Endodermal cell (in vitro differentiated cells): ENCODE data around the gene C1QC. TPM values are rescaled to one million over a fixed set of nuclear protein-coding genes. Genes with fewer than 3 reads are reported as not detected.

ENCODE experiments used
- DNase-seq: peaks from one replicate; pipeline ENCODE4 v3.0.0-alpha.2; 2017
- H3K27ac ChIP-seq: 2 replicates; pipeline ENCODE4 v1.5.1; 2013; ENCODE audit warnings: mild to moderate bottlenecking, low read depth, low read length, moderate library complexity
- H3K27me3 ChIP-seq: 2 replicates; pipeline ENCODE4 v1.6.1; 2013; ENCODE audit warnings: mild to moderate bottlenecking, low read length, moderate library complexity; ENCODE audit not compliant: insufficient read depth, control insufficient read depth, poor library complexity, severe bottlenecking
- H3K36me3 ChIP-seq: 2 replicates; pipeline ENCODE4 v1.7.0; 2013; ENCODE audit warnings: mild to moderate bottlenecking, low read length, moderate library complexity; ENCODE audit not compliant: control insufficient read depth, insufficient read depth
- H3K4me1 ChIP-seq: one replicate; pipeline ENCODE4 v1.7.0; 2013; ENCODE audit warnings: low read length; ENCODE audit not compliant: control insufficient read depth, insufficient read depth
- H3K4me3 ChIP-seq: 2 replicates; pipeline ENCODE4 v1.5.1; 2013; ENCODE audit warnings: mild to moderate bottlenecking, low read length, moderate library complexity
- H3K9ac ChIP-seq: 2 replicates; pipeline ENCODE4 v1.6.1; 2013; ENCODE audit warnings: mild to moderate bottlenecking, low read length, moderate library complexity; ENCODE audit not compliant: poor library complexity, severe bottlenecking; ENCODE audit errors: extremely low read depth
- H3K9me3 ChIP-seq: 2 replicates; pipeline ENCODE4 v1.6.1; 2013; ENCODE audit warnings: mild to moderate bottlenecking, low read length, moderate library complexity; ENCODE audit not compliant: control insufficient read depth
- H3K27ac Mint-ChIP-seq: 2 replicates; pipeline ENCODE4 v1.8.0; 2020; ENCODE audit warnings: mixed read lengths
- H3K27me3 Mint-ChIP-seq: 2 replicates; pipeline ENCODE4 v1.8.0; 2021; ENCODE audit warnings: mild to moderate bottlenecking, mixed read lengths; ENCODE audit not compliant: insufficient read depth
- H3K36me3 Mint-ChIP-seq: 2 replicates; pipeline ENCODE4 v1.8.0; 2020; ENCODE audit warnings: low read depth, mixed read lengths
- H3K4me1 Mint-ChIP-seq: 2 replicates; pipeline ENCODE4 v1.8.0; 2020; ENCODE audit warnings: mixed read lengths
- H3K4me3 Mint-ChIP-seq: 2 replicates; pipeline ENCODE4 v1.8.0; 2020; ENCODE audit warnings: mild to moderate bottlenecking, moderate library complexity, mixed read lengths
- H3K9me3 Mint-ChIP-seq: 2 replicates; pipeline ENCODE4 v1.8.0; 2020; ENCODE audit warnings: mild to moderate bottlenecking, mixed read lengths
- WGBS, 2 experiments: methylation state at CpG; one replicate each; pipeline versions ENCODE4 v1.1.5 to v1.1.7; 2013; ENCODE audit warnings: missing lambda C conversion rate in 2 of 2, mixed read lengths in 1 of 2; ENCODE audit not compliant: insufficient coverage in 1 of 2, insufficient read length in 1 of 2; 5-methylcytosine and 5-hydroxymethylcytosine counted together
- microRNA-seq: library from miRNA; unstranded; fragments of <30 nt; microRNA quantifications from one replicate; pipeline ENCODE4 v1.2.0, GENCODE V29; 2020; ENCODE audit warnings: borderline microRNAs expressed
- total RNA-seq, 2 donors: library from RNA; stranded (reverse); fragmentation: NEBNext Ultra II Directional in 1 of 2; extraction: Animal tissue kit (Norgen Biotek cat#: 25700) in 1 of 2; gene quantifications; 2 replicates in 1 of 2; 3 replicates in 1 of 2; pipeline ENCODE4 v1.2.1, GENCODE V29; 2021
- TF ChIP-seq, protein P1 (sequence below): fragments of 200-600 bp; sonication (generic); conservative IDR thresholded peaks from 2 replicates; pipeline ENCODE4 v1.5.0; 2021; ENCODE audit warnings: antibody characterized with exemption, mild to moderate bottlenecking

Gene C1QC
- total RNA-seq, 2 donors from 2014 or later = not detected

DNA sequence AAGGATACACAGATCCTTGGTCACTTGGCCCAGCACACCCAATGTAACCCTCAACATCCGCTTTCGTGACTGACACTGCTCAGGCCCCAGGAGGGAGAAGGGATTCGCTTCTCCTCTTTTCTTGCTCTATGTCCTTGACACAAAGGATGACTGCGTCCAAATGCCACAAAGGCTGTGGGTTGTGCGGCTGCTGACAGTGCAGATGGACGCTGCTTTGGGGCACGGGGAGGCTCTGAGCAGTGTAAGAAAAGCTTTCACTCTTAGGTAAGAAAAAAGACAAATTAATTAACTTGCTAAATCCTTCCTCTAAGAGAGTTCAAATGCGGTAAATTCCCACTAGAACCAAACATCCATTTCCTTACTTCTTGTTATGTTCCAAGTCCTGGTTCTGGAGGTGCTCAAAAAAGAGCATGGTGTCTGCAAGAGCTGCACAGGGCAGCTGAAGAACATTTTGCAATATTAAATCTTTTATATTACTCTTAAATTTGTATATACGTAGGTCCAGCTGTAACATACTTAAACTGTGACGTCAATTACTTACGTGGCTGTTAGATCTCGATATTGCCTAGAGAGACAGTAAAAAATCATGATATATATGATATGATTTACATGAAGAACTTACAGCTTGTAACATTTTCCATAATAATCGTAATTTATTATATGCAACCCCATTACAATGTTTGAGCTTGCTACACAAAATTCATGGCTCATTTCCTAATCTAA is 47.8 kb downstream of the C1QC start:
- Mint-ChIP-seq H3K27ac (no peak overlapping the region), H3K36me3 (no peaks in the 10 kb centered on the region), H3K27me3 (peaks cover 2% of the 10 kb centered on the region), H3K4me3 (no peak overlapping the region), H3K4me1 (no peaks in the 10 kb centered on the region), H3K9me3 (no peaks in the 10 kb centered on the region)
- TF ChIP-seq, protein P1, sequence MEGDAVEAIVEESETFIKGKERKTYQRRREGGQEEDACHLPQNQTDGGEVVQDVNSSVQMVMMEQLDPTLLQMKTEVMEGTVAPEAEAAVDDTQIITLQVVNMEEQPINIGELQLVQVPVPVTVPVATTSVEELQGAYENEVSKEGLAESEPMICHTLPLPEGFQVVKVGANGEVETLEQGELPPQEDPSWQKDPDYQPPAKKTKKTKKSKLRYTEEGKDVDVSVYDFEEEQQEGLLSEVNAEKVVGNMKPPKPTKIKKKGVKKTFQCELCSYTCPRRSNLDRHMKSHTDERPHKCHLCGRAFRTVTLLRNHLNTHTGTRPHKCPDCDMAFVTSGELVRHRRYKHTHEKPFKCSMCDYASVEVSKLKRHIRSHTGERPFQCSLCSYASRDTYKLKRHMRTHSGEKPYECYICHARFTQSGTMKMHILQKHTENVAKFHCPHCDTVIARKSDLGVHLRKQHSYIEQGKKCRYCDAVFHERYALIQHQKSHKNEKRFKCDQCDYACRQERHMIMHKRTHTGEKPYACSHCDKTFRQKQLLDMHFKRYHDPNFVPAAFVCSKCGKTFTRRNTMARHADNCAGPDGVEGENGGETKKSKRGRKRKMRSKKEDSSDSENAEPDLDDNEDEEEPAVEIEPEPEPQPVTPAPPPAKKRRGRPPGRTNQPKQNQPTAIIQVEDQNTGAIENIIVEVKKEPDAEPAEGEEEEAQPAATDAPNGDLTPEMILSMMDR = no peak
- H3K27ac ChIP-seq = peak overlapping the region; percentile 67
- no peaks in the 10 kb centered on the region for H3K27me3 ChIP-seq
- H3K9me3 ChIP-seq = no peaks in the 10 kb centered on the region
- H3K9ac ChIP-seq = no peak overlapping the region
- no peaks in the 10 kb centered on the region for H3K36me3 ChIP-seq
- no peak for DNase-seq
- WGBS, 2 experiments = 61 to 81% methylated on average over 6 to 13 of the region's 13 CpGs
- H3K4me3 ChIP-seq = no peak overlapping the region
- no peaks in the 10 kb centered on the region for H3K4me1 ChIP-seq

DNA sequence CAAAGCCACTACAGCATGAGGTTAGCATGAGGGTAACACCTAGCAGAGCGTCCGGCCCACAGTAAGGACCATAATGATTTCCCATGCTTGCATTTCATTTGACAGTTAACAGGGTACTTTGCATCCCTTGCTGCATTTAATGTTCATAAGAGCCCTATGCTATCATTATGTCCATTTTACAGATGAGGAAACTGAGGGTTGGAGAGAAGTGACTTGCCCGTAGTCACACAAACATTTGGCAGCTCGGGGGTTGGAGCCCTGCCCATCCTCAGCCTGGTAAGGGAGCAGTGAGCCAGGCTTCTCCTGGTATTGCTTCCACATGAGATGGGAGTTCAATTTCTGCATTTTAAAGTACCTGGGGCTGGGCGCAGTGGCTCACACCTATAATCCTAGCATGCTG is 50.7 kb downstream of the C1QC start:
- H3K4me1 Mint-ChIP-seq = no peaks in the 10 kb centered on the region
- Histone ChIP-seq H3K4me3 (no peak overlapping the region), H3K9ac (no peak overlapping the region), H3K4me1 (no peaks in the 10 kb centered on the region), H3K36me3 (no peaks in the 10 kb centered on the region), H3K27me3 (no peaks in the 10 kb centered on the region), H3K27ac (no peak overlapping the region), H3K9me3 (no peaks in the 10 kb centered on the region)
- DNase-seq = no peak
- no peak overlapping the region for H3K4me3 Mint-ChIP-seq
- TF ChIP-seq, protein P1 = no peak
- H3K27me3 Mint-ChIP-seq = peaks cover 2% of the 10 kb centered on the region
- WGBS, 2 experiments = 95 to 100% methylated on average over 4 to 5 of the region's 5 CpGs
- no peaks in the 10 kb centered on the region for H3K9me3 Mint-ChIP-seq
- H3K36me3 Mint-ChIP-seq = no peaks in the 10 kb centered on the region
- no peak overlapping the region for H3K27ac Mint-ChIP-seq

DNA sequence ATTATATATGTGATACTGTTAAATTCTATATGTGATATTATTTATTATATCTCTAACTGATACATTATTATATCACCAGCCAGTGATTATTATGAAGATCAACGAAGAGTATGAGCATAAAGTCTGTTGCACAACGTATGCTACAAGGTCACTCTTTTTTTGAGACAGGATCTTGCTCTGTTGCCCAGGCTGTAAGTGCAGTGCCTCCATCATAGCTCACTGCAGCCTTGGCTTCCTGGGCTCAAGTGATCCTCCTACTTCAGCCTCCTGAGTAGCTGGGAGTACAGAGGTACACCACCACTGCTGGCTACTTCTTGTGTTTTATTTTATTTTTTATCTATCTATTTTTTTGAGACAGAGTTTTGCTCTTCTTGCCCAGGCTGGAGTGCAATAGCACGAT is 53.2 kb downstream of the C1QC start:
- Mint-ChIP-seq H3K27ac (no peak overlapping the region), H3K4me1 (no peaks in the 10 kb centered on the region)
- no peak overlapping the region for H3K27ac ChIP-seq

More for the DNA sequence above, 53.2 kb downstream of the C1QC start:
- no peak overlapping the region for H3K4me3 Mint-ChIP-seq
- Histone ChIP-seq H3K27me3 (no peaks in the 10 kb centered on the region), H3K9me3 (no peaks in the 10 kb centered on the region), H3K4me3 (no peak overlapping the region), H3K9ac (no peak overlapping the region), H3K4me1 (no peaks in the 10 kb centered on the region), H3K36me3 (no peaks in the 10 kb centered on the region)
- no peak for DNase-seq
- TF ChIP-seq, protein P1 = no peak
- H3K27me3 Mint-ChIP-seq = peaks cover 2% of the 10 kb centered on the region
- no peaks in the 10 kb centered on the region for H3K9me3 Mint-ChIP-seq
- H3K36me3 Mint-ChIP-seq = no peaks in the 10 kb centered on the region
- 86 to 88% methylated on average over 2 to 3 of the region's 3 CpGs for WGBS, 2 experiments

Small RNA genes within 50 kb of the gene (microRNA-seq; reads per million reads assigned to microRNA genes)
- not detected for gene MIR6127

Other genes starting within 250 kb of the C1QC start
- gene ZBTB40, start 191.8 kb upstream of the C1QC start, total RNA-seq = 10 to 100 TPM; 18.5 to 29.7 TPM
- 1 to 10 TPM; 1.5 TPM for gene EPHA8, start 80.1 kb upstream of the C1QC start, total RNA-seq
- not detected for gene C1QA, start 7.0 kb upstream of the C1QC start, total RNA-seq
- gene C1QB, start 9.6 kb downstream of the C1QC start, total RNA-seq = not detected
- 10 to 100 TPM; 34.0 to 50.7 TPM for gene EPHB2, start 67.2 kb downstream of the C1QC start, total RNA-seq